ENCODE measurements around the gene XRCC2. TPM values are rescaled to one million over a fixed set of nuclear protein-coding genes. Genes with fewer than 3 reads are reported as not detected.

The XRCC2 gene
- total and polyA plus RNA-seq, 2 donors (not counting 1 experiment from before 2014, with no cell fraction given), result 0.66 to 1.5 TPM

GRCh38 chr7:152617056-152617455 is 58.9 kb downstream of the XRCC2 start:
- H3K9me3 ChIP-seq (ENCODE audit: control extremely low read depth in 1 of 3, control insufficient read depth in 2 of 3, insufficient read depth in 1 of 3, low read length in 2 of 3), result no peaks in the 10 kb centered on the region
- ChIA-PET POLR2A (interaction anchor here (0.6 kb wide), 1 partner anchor 304 kb away, joined by 4 read pairs; no protein-coding TSS in a partner anchor), CTCF (no interaction called here)
- no peak for ATAC-seq (ENCODE audit: low read depth)
- H3K4me1 ChIP-seq (ENCODE audit: control insufficient read depth in 2 of 2, insufficient read depth in 2 of 2, low read length in 2 of 2), result no peaks in the 10 kb centered on the region
- Mint-ChIP-seq H3K4me1 (no peaks in the 10 kb centered on the region), H3K9me3 (ENCODE audit: insufficient read depth) (peaks cover 4% of the 10 kb centered on the region), H3K4me3 (no peak overlapping the region), H3K27ac (no peak overlapping the region), H3K27me3 (no peaks in the 10 kb centered on the region)
- H3K27ac ChIP-seq (ENCODE audit: low read length in 2 of 2), result no peak overlapping the region
- DNase-seq, result no peak
- no peak overlapping the region for H3K9ac ChIP-seq (ENCODE audit: low read length)
- intact Hi-C loops (cut with micrococcal nuclease), result no loop called here
- 89% methylated on average over 2 of the region's 5 CpGs for WGBS (ENCODE audit: insufficient coverage)
- TF ChIP-seq EZH2 (IDR thresholded peaks at IDR 0.05; ENCODE audit: borderline replicate concordance, insufficient read depth, low read depth, low read length, poor library complexity, severe bottlenecking) (no peak), CTCF (IDR thresholded peaks at IDR 0.05) (no peak)
- no peaks in the 10 kb centered on the region for H3K36me3 ChIP-seq (replicated peaks in 1 of 2; ENCODE audit: control extremely low read depth in 1 of 2, control insufficient read depth in 1 of 2, extremely low read depth in 1 of 2, insufficient read depth in 2 of 2, low read length in 1 of 2)
- H2AFZ ChIP-seq (ENCODE audit: insufficient read depth, low read depth, low read length, poor library complexity, severe bottlenecking), result no peak overlapping the region
- no peaks in the 10 kb centered on the region for H3K27me3 ChIP-seq (replicated peaks in 1 of 4; ENCODE audit: control extremely low read depth in 1 of 4, control insufficient read depth in 3 of 4, insufficient read depth in 4 of 4, low read length in 3 of 4)
- H3K79me2 ChIP-seq (ENCODE audit: control insufficient read depth, insufficient read depth, low read length), result no peaks in the 10 kb centered on the region
- no peaks in the 10 kb centered on the region for H4K20me1 ChIP-seq (ENCODE audit: control insufficient read depth, insufficient read depth, low read length, poor library complexity, severe bottlenecking)
- H3K4me2 ChIP-seq (replicated peaks; ENCODE audit: low read depth, low read length, poor library complexity, severe bottlenecking), result no peak overlapping the region
- no peak overlapping the region for H3K4me3 ChIP-seq (ENCODE audit: control extremely low read depth in 1 of 5, extremely low read depth in 1 of 5, insufficient read depth in 1 of 5, low read depth in 2 of 5, low read length in 4 of 5)

DNA sequence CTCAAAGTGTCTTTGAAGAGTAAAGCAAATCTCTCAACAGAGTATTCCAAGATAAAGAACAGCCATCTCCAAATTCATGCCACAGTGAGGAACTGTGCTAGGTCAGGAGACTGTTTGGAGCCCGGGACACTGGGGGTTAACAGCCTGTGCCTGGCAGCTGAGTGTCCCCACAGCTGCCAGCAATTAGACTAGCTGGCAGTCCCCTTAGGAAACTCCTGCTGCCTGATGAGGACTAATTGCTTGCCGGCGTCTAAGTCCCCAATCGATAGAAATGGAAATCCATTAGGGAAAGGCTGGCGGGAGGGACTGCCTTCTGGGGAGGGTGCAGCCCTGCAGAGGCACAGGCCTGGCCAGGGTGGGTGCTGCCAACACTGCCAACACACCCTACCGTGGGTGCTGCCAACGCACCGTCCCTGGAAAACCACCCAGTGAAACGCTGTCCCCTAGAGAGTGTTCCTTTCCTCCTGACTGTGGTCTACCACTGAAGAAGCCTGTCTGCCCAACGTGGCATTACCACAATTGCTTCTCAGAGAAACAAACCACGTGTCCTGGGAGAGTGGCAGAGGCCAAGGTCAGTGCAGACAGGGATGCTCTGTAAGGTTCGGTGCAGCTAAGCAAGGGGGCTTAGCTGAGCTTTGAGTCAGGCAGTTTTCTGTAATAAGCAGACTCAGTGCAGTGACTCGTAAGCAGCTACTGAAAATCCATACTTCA is 60.8 kb downstream of the XRCC2 start:
- no peaks in the 10 kb centered on the region for H3K4me1 ChIP-seq (ENCODE audit: control insufficient read depth in 2 of 2, insufficient read depth in 2 of 2, low read length in 2 of 2)
- no peak overlapping the region for H3K4me3 ChIP-seq (ENCODE audit: control extremely low read depth in 1 of 5, extremely low read depth in 1 of 5, insufficient read depth in 1 of 5, low read depth in 2 of 5, low read length in 4 of 5)
- H3K4me1 Mint-ChIP-seq, result no peaks in the 10 kb centered on the region
- TF ChIP-seq EZH2 (IDR thresholded peaks at IDR 0.05; ENCODE audit: borderline replicate concordance, insufficient read depth, low read depth, low read length, poor library complexity, severe bottlenecking), result no peak
- TF ChIP-seq CTCF (IDR thresholded peaks at IDR 0.05), result no peak
- no peaks in the 10 kb centered on the region for H3K27me3 ChIP-seq (replicated peaks in 1 of 4; ENCODE audit: control extremely low read depth in 1 of 4, control insufficient read depth in 3 of 4, insufficient read depth in 4 of 4, low read length in 3 of 4)
- no peak overlapping the region for H3K27ac Mint-ChIP-seq
- no peak overlapping the region for H3K4me3 Mint-ChIP-seq
- no peak overlapping the region for H3K27ac ChIP-seq (ENCODE audit: low read length in 2 of 2)
- H3K9ac ChIP-seq (ENCODE audit: low read length), result no peak overlapping the region
- H2AFZ ChIP-seq (ENCODE audit: insufficient read depth, low read depth, low read length, poor library complexity, severe bottlenecking), result no peak overlapping the region
- POLR2A ChIA-PET, result no interaction called here
- no peaks in the 10 kb centered on the region for H3K27me3 Mint-ChIP-seq
- intact Hi-C loops (cut with micrococcal nuclease), result no loop called here
- H3K4me2 ChIP-seq (replicated peaks; ENCODE audit: low read depth, low read length, poor library complexity, severe bottlenecking), result no peak overlapping the region
- DNase-seq, result no peak
- no peaks in the 10 kb centered on the region for H3K79me2 ChIP-seq (ENCODE audit: control insufficient read depth, insufficient read depth, low read length)
- no peaks in the 10 kb centered on the region for H4K20me1 ChIP-seq (ENCODE audit: control insufficient read depth, insufficient read depth, low read length, poor library complexity, severe bottlenecking)
- H3K9me3 Mint-ChIP-seq (ENCODE audit: insufficient read depth), result peaks cover 4% of the 10 kb centered on the region
- H3K36me3 ChIP-seq (replicated peaks in 1 of 2; ENCODE audit: control extremely low read depth in 1 of 2, control insufficient read depth in 1 of 2, extremely low read depth in 1 of 2, insufficient read depth in 2 of 2, low read length in 1 of 2), result no peaks in the 10 kb centered on the region
- CTCF ChIA-PET, result no interaction called here
- WGBS (ENCODE audit: insufficient coverage), result 52% methylated on average over 12 of the region's 13 CpGs
- no peaks in the 10 kb centered on the region for H3K9me3 ChIP-seq (ENCODE audit: control extremely low read depth in 1 of 3, control insufficient read depth in 2 of 3, insufficient read depth in 1 of 3, low read length in 2 of 3)
- no peak for ATAC-seq (ENCODE audit: low read depth)

Measured in B cell (primary cell).